SK-N-MC (cell line): ENCODE results near the gene RGS19.

Experiments
- EZH2 ChIP-seq: fragments of 200-600 bp; sonication (generic); IDR thresholded peaks from one replicate; pipeline ENCODE4 v1.6.1; 2017; ENCODE audit warnings: antibody characterized with exemption
- FOXP2 ChIP-seq: optimal IDR thresholded peaks from 2 replicates; pipeline ENCODE3; 2011; ENCODE audit warnings: mild to moderate bottlenecking, moderate library complexity; ENCODE audit not compliant: insufficient read depth; ENCODE audit errors: extremely low read length, control extremely low read depth
- POLR2AphosphoS5 ChIP-seq: IDR thresholded peaks from 2 replicates; pipeline ENCODE4 v1.6.1; 2012; ENCODE audit warnings: mild to moderate bottlenecking, low read depth, low read length, borderline replicate concordance

DNA sequence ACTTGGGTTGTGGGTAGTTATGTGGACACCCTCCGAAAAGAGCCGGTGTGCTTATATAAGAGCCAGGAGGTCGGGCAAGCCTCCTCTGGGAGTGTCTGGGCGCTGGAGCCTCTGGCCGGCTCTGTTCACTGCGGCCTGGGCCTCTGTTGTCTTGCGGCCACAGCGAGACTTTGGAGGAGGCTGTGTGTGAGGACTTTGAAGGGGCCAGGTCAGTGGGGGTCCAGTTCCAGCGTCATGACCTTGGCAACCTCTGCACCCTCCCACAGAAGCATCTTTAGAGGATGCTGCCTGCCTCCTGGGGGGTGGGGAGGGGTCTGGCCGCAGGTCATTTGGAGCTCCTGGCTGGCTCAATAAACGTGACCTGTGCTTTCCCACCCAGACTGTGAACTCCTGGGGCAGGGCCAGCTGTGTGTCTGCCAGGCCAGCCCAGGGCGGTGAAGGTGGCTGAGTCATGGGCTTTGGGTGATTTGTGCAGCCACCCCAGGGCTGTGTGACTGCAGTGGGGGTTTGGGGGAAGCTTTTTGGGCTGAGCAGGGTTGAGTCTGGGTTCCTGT lies 15.1 kb downstream of the RGS19 start:
- TF ChIP-seq EZH2 (no peak), POLR2AphosphoS5 (no peak), FOXP2 (no peak)
